HL-60 (cell line): ENCODE measurements around the gene CKAP5.
A peak's percentile ranks its signal among the peaks of the same experiment; 100 is the strongest.

Source experiments
- DNase-seq, 2 experiments: peaks; one replicate each; pipeline ENCODE4 v3.0.0-alpha.2; 2010 to 2020; ENCODE audit warnings: low read depth in 1 of 2, low spot score in 1 of 2
- H3K27ac ChIP-seq: fragments of 250-450 bp; sonication (Bioruptor Pico); replicated peaks from 2 replicates; pipeline ENCODE4 v1.5.1; 2020; ENCODE audit warnings: mild to moderate bottlenecking, moderate library complexity
- H3K27me3 ChIP-seq: fragments of 250-450 bp; sonication (Bioruptor Pico); 2 replicates; pipeline ENCODE4 v1.5.1; 2021; ENCODE audit warnings: mild to moderate bottlenecking, moderate library complexity; ENCODE audit not compliant: insufficient read depth, poor library complexity, severe bottlenecking
- H3K4me3 ChIP-seq: replicated peaks from 2 replicates; pipeline ENCODE4 v1.5.1; 2011; ENCODE audit warnings: mild to moderate bottlenecking, control low read depth, low read length; ENCODE audit not compliant: insufficient read depth
- GABPA ChIP-seq: IDR thresholded peaks from 2 replicates; pipeline ENCODE4 v1.6.1; 2012; ENCODE audit warnings: low read depth
- POLR2AphosphoS5 ChIP-seq: IDR thresholded peaks from 2 replicates; pipeline ENCODE4 v1.6.1; 2012; ENCODE audit warnings: low read depth
- SPI1 ChIP-seq: IDR thresholded peaks from 2 replicates; pipeline ENCODE4 v1.6.1; 2012; ENCODE audit warnings: low read depth, mild to moderate bottlenecking, borderline replicate concordance
- microRNA-seq: library from miRNA; unstranded; fragments of <30 nt; microRNA quantifications from one replicate; pipeline ENCODE4, GENCODE V29; 2018
- TF ChIP-seq, protein P1 (sequence below): IDR thresholded peaks from 2 replicates; pipeline ENCODE4 v1.6.1; 2012; ENCODE audit warnings: low read depth; ENCODE audit not compliant: insufficient replicate concordance
- TF ChIP-seq, protein P2 (sequence below): IDR thresholded peaks from one replicate; pipeline ENCODE4 v1.5.1; 2011; ENCODE audit warnings: low read length, control low read depth, inconsistent platforms; ENCODE audit not compliant: insufficient read depth

Gene CKAP5

DNA sequence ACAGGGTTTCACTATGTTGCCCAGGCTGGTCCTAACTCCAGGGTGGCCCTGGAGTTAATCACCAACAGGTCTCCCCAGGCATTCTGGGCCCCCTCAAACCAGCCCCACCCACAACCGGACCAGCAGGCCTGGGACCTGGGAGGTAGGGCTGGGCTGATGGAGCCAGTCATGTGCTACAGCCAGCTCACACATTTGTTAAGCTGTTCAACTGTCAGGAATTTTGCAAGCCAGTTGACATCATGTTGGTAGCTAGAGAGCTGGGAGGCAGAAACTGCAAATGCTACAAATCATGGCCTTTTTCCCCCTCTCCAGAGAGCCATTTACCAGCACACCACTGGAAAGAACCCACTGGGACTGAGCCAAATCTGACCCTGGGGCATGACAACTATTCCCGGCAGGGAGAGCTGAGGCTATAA, 152.5 kb downstream of the CKAP5 start:
- DNase-seq: no peak
- H3K27ac ChIP-seq: no peak overlapping the region
- TF ChIP-seq, protein P1, sequence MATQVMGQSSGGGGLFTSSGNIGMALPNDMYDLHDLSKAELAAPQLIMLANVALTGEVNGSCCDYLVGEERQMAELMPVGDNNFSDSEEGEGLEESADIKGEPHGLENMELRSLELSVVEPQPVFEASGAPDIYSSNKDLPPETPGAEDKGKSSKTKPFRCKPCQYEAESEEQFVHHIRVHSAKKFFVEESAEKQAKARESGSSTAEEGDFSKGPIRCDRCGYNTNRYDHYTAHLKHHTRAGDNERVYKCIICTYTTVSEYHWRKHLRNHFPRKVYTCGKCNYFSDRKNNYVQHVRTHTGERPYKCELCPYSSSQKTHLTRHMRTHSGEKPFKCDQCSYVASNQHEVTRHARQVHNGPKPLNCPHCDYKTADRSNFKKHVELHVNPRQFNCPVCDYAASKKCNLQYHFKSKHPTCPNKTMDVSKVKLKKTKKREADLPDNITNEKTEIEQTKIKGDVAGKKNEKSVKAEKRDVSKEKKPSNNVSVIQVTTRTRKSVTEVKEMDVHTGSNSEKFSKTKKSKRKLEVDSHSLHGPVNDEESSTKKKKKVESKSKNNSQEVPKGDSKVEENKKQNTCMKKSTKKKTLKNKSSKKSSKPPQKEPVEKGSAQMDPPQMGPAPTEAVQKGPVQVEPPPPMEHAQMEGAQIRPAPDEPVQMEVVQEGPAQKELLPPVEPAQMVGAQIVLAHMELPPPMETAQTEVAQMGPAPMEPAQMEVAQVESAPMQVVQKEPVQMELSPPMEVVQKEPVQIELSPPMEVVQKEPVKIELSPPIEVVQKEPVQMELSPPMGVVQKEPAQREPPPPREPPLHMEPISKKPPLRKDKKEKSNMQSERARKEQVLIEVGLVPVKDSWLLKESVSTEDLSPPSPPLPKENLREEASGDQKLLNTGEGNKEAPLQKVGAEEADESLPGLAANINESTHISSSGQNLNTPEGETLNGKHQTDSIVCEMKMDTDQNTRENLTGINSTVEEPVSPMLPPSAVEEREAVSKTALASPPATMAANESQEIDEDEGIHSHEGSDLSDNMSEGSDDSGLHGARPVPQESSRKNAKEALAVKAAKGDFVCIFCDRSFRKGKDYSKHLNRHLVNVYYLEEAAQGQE: no peak
- TF ChIP-seq, protein P2, sequence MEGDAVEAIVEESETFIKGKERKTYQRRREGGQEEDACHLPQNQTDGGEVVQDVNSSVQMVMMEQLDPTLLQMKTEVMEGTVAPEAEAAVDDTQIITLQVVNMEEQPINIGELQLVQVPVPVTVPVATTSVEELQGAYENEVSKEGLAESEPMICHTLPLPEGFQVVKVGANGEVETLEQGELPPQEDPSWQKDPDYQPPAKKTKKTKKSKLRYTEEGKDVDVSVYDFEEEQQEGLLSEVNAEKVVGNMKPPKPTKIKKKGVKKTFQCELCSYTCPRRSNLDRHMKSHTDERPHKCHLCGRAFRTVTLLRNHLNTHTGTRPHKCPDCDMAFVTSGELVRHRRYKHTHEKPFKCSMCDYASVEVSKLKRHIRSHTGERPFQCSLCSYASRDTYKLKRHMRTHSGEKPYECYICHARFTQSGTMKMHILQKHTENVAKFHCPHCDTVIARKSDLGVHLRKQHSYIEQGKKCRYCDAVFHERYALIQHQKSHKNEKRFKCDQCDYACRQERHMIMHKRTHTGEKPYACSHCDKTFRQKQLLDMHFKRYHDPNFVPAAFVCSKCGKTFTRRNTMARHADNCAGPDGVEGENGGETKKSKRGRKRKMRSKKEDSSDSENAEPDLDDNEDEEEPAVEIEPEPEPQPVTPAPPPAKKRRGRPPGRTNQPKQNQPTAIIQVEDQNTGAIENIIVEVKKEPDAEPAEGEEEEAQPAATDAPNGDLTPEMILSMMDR: no peak
- TF ChIP-seq POLR2AphosphoS5 (no peak), GABPA (no peak), SPI1 (no peak)

More for the DNA sequence above, 152.5 kb downstream of the CKAP5 start:
- Histone ChIP-seq H3K27me3 (no peaks in the 10 kb centered on the region), H3K4me3 (no peak overlapping the region)

Small RNA genes within 50 kb of the gene (microRNA-seq; reads per million reads assigned to microRNA genes)
- 16.3 reads per million, percentile 42 among the genes with 10 or more reads in this experiment for gene MIR5582
